ENCODE measurements around the gene KLHL26. TPM values are rescaled to one million over a fixed set of nuclear protein-coding genes. Genes with fewer than 3 reads are reported as not detected.

Gene KLHL26
- total RNA-seq, 1 experiment from 2014 or later: 8.4 TPM

DNA sequence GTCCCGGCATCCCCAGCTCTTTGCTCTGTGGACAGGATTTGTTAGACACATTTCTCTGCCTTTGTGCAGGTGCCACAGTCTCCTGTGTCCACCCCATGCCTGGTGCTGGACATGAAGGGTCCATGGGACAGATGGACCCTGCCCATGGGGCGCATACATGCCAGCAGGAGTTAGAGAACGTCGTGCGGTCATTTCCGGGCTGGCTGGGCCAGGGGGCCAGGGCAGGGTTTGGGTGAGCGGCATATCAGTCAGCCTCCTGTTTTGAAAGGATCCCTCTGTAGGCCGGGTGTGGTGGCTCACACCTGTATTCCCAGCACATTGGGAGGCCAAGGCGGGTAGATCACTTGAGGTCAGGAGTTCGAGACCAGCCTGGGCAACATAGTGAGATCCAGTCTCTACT is 11.0 kb downstream of the KLHL26 start:
- Histone ChIP-seq H3K27me3 (ENCODE audit: low read length) (no peaks in the 10 kb centered on the region), H3K4me3 (ENCODE audit: low read length) (no peak overlapping the region), H3K36me3 (ENCODE audit: low read depth, low read length) (no peaks in the 10 kb centered on the region), H3K4me2 (ENCODE audit: low read length) (no peak overlapping the region), H4K20me1 (ENCODE audit: low read length) (peaks cover 6% of the 10 kb centered on the region; the same call in 1 of the 2 replicates), H3F3A (ENCODE audit: low read length, unreplicated experiment) (no peaks in the 10 kb centered on the region), H3K79me2 (ENCODE audit: low read length) (peaks cover 23% of the 10 kb centered on the region), H3K9me2 (replicated peaks; ENCODE audit: low read length) (no peaks in the 10 kb centered on the region), H3K9ac (ENCODE audit: low read length) (no peak overlapping the region), H3K4me1 (ENCODE audit: insufficient read depth, low read length) (no peaks in the 10 kb centered on the region), H3K9me3 (ENCODE audit: low read length) (no peaks in the 10 kb centered on the region), H2AFZ (ENCODE audit: low read length) (no peak overlapping the region), H3K27ac (ENCODE audit: low read length) (no peak overlapping the region)
- DNase-seq (no peak), ATAC-seq (no peak)
- POLR2A ChIA-PET (ENCODE audit: unreplicated experiment): no interaction called here
- intact Hi-C loops (cut with micrococcal nuclease): no loop called here
- TF ChIP-seq EZH2phosphoT487 (IDR thresholded peaks at IDR 0.05; ENCODE audit: borderline replicate concordance, low read length) (no peak), EZH2 (IDR thresholded peaks at IDR 0.05; ENCODE audit: low read length, unreplicated experiment) (no peak)
- TF ChIP-seq, protein P1, sequence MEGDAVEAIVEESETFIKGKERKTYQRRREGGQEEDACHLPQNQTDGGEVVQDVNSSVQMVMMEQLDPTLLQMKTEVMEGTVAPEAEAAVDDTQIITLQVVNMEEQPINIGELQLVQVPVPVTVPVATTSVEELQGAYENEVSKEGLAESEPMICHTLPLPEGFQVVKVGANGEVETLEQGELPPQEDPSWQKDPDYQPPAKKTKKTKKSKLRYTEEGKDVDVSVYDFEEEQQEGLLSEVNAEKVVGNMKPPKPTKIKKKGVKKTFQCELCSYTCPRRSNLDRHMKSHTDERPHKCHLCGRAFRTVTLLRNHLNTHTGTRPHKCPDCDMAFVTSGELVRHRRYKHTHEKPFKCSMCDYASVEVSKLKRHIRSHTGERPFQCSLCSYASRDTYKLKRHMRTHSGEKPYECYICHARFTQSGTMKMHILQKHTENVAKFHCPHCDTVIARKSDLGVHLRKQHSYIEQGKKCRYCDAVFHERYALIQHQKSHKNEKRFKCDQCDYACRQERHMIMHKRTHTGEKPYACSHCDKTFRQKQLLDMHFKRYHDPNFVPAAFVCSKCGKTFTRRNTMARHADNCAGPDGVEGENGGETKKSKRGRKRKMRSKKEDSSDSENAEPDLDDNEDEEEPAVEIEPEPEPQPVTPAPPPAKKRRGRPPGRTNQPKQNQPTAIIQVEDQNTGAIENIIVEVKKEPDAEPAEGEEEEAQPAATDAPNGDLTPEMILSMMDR (conservative IDR thresholded peaks at IDR 0.05; ENCODE audit: low read depth, low read length): no peak
- no TSS peak for BruUV-seq (replicated peaks)
- CTCF ChIA-PET: no interaction called here

DNA sequence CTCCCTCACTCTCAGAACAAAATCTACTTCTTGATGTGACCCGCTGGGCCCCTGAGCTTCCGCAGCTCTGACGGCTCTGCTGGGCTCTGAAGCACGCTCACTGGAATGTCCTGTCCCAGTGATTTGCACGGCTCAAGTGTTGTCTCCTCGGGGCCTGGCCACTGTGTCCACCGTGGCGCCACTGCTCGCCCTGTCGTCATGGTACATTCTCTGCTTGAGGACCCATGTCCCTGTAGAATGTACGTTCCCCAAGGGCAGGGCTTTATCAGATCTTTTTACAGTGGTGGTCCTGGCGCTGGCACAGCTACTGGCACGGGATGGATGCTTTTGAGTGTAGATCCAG is 12.1 kb downstream of the KLHL26 start:
- Histone ChIP-seq H3K4me2 (ENCODE audit: low read length) (no peak overlapping the region), H4K20me1 (ENCODE audit: low read length) (peaks cover 5% of the 10 kb centered on the region; the same call in 1 of the 2 replicates), H3K27me3 (ENCODE audit: low read length) (no peaks in the 10 kb centered on the region), H3K27ac (ENCODE audit: low read length) (no peak overlapping the region), H3K36me3 (ENCODE audit: low read depth, low read length) (no peaks in the 10 kb centered on the region), H3K4me1 (ENCODE audit: insufficient read depth, low read length) (no peaks in the 10 kb centered on the region), H3F3A (ENCODE audit: low read length, unreplicated experiment) (no peaks in the 10 kb centered on the region), H3K79me2 (ENCODE audit: low read length) (peaks cover 20% of the 10 kb centered on the region), H3K9me3 (ENCODE audit: low read length) (no peaks in the 10 kb centered on the region), H3K9ac (ENCODE audit: low read length) (no peak overlapping the region), H3K4me3 (ENCODE audit: low read length) (no peak overlapping the region), H2AFZ (ENCODE audit: low read length) (no peak overlapping the region), H3K9me2 (replicated peaks; ENCODE audit: low read length) (no peaks in the 10 kb centered on the region)
- no peak for TF ChIP-seq EZH2phosphoT487 (IDR thresholded peaks at IDR 0.05; ENCODE audit: borderline replicate concordance, low read length)
- CTCF ChIA-PET: no interaction called here
- DNase-seq (no peak), ATAC-seq (no peak)
- intact Hi-C loops (cut with micrococcal nuclease): no loop called here
- BruUV-seq (replicated peaks): no TSS peak
- POLR2A ChIA-PET (ENCODE audit: unreplicated experiment): no interaction called here

DNA sequence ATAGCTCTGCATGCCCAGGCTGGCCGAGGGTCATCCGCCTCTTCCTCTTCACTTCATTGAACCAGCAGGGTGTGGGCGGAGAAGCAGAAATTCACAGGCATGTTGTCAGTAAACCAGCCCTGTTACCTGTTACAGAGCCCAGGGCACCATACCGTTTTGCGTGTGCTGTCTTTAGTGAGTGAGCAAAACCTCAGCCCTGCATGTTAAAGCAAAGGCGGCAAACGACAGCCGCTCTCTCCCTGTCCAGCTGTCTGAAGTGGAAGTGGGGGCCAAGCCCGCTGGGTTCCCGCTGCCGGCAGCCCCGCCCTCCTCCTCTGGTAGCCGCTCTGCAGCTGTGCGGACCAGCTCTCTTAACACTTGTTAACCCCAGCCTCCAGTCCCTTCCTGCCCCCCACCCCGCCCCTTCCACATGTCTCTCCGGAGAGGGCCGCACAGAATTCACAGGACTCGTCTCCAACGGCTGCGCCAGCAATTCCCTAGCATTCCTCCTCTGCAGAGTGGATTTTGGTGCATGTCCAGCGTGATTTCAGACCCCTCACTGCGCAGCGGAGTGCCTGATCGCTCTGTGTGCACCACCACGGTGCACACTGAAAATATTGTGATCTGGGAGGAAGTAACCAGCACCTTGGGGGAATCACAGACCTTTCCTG is 12.7 kb downstream of the KLHL26 start:
- Histone ChIP-seq H2AFZ (ENCODE audit: low read length) (no peak overlapping the region), H3K36me3 (ENCODE audit: low read depth, low read length) (no peaks in the 10 kb centered on the region), H3K4me1 (ENCODE audit: insufficient read depth, low read length) (no peaks in the 10 kb centered on the region), H3K4me2 (ENCODE audit: low read length) (no peak overlapping the region), H3K9me2 (replicated peaks; ENCODE audit: low read length) (no peaks in the 10 kb centered on the region), H3K9ac (ENCODE audit: low read length) (no peak overlapping the region), H3K27me3 (ENCODE audit: low read length) (no peaks in the 10 kb centered on the region), H4K20me1 (ENCODE audit: low read length) (no peaks in the 10 kb centered on the region), H3K27ac (ENCODE audit: low read length) (no peak overlapping the region), H3K9me3 (ENCODE audit: low read length) (no peaks in the 10 kb centered on the region), H3F3A (ENCODE audit: low read length, unreplicated experiment) (no peaks in the 10 kb centered on the region), H3K4me3 (ENCODE audit: low read length) (no peak overlapping the region), H3K79me2 (ENCODE audit: low read length) (peaks cover 15% of the 10 kb centered on the region)
- ATAC-seq: no peak
- intact Hi-C loops (cut with micrococcal nuclease): no loop called here
- CTCF ChIA-PET: no interaction called here
- no peak for TF ChIP-seq EZH2 (IDR thresholded peaks at IDR 0.05; ENCODE audit: low read length, unreplicated experiment)
- TF ChIP-seq EZH2phosphoT487 (IDR thresholded peaks at IDR 0.05; ENCODE audit: borderline replicate concordance, low read length): no peak
- TF ChIP-seq, protein P1 (conservative IDR thresholded peaks at IDR 0.05; ENCODE audit: low read depth, low read length): no peak
- no TSS peak for BruUV-seq (replicated peaks)
- POLR2A ChIA-PET (ENCODE audit: unreplicated experiment): no interaction called here
- DNase-seq: no peak
